Glomerular visceral epithelial cell (primary cell): ENCODE measurements around the gene WASF3.
A peak's percentile ranks its signal among the peaks of the same experiment; 100 is the strongest.

ENCODE experiments used
- DNase-seq: peaks from one replicate; pipeline ENCODE4 v3.0.0-alpha.2; 2016; ENCODE audit errors: extremely low spot score

WASF3 gene

GRCh38 chr13:26681036-26681435 is 123.6 kb downstream of the WASF3 start:
- no peak for DNase-seq

GRCh38 chr13:26682606-26683005 is 125.1 kb downstream of the WASF3 start:
- DNase-seq = no peak

DNA sequence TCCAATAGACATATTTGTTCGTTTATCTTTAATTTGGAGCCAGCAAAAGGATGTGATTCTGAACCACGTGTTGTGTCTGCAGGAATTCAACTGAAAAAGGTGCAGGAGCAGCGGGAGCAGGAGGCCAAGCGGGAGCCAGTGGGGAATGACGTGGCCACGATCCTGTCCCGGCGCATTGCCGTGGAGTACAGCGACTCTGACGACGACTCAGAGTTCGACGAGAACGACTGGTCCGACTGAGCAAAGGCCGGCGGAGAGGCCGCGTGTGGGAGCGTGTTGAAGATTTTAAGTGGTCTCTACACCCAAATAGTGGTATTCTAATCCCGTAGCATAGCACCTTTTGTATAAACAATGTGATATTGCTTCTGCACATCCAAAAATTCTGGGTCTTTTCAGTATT is 128.1 kb downstream of the WASF3 start:
- DNase-seq = no peak

DNA sequence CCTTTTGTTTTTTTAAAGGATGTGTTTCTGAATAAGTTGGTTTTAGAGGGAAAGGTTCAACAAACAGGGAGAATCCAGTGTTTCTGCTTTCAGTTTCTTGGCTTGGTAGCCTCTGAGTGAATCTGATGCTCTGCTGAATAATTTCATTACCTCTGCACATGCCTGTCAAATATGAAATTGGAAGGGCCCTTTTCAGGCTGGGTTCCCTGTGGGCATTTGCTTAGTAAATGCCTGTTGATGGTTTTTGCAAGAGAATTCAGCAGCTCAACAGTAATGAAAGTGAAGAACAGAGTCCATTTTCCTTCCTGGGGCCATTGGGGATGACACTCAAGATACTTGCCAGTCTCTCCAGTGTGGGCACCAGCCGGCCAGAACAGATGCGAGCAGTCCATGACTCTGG is 128.8 kb downstream of the WASF3 start:
- DNase-seq = no peak

- DNase-seq = no peak
Observed at GRCh38 chr13:26688286-26688685, 130.8 kb downstream of the WASF3 start.

GRCh38 chr13:26688980-26689379 is 131.5 kb downstream of the WASF3 start:
- DNase-seq = no peak

GRCh38 chr13:26693749-26694463 is 136.4 kb downstream of the WASF3 start:
- DNase-seq = no peak

- no peak for DNase-seq
Observed at GRCh38 chr13:26694609-26695359, 137.3 kb downstream of the WASF3 start.

DNA sequence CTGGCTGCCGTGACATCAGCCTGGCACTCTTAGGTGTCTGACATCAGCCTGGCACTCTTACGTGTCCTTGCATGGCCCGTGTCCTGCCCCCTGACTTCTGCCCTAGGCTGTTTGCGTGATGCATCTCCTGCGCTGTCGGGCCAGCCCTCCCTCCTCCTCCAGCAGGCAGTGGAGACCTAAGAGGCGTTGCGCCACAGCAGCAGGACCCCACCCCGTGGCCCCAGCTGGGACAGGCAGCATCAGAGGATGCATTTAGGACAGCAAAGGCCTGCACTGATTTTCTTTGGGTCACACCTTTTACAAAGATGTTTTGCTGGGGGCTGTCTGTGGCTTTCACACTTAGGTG is 137.8 kb downstream of the WASF3 start:
- DNase-seq = no peak

DNA sequence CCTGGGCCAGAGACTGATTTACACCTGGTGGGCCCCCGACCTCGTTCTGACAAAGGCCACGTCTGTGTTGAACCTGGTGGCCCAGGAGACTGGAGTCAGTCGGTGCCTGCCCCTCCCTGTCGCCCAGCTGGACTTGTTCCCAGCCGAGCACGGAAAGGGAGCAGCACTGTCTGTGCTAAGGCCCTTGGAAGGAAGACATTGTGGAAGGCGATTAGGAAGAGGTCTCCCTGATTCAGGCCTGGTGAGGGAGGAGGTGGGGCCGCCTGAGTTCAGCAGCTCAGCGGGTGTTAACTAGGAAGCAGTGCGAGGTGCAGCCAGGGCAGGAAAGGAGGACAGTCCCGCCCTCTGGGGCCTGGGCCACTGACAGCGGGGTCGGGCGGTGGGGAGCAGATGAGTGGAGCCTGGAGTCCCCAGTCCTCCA is 138.4 kb downstream of the WASF3 start:
- DNase-seq = no peak

DNA sequence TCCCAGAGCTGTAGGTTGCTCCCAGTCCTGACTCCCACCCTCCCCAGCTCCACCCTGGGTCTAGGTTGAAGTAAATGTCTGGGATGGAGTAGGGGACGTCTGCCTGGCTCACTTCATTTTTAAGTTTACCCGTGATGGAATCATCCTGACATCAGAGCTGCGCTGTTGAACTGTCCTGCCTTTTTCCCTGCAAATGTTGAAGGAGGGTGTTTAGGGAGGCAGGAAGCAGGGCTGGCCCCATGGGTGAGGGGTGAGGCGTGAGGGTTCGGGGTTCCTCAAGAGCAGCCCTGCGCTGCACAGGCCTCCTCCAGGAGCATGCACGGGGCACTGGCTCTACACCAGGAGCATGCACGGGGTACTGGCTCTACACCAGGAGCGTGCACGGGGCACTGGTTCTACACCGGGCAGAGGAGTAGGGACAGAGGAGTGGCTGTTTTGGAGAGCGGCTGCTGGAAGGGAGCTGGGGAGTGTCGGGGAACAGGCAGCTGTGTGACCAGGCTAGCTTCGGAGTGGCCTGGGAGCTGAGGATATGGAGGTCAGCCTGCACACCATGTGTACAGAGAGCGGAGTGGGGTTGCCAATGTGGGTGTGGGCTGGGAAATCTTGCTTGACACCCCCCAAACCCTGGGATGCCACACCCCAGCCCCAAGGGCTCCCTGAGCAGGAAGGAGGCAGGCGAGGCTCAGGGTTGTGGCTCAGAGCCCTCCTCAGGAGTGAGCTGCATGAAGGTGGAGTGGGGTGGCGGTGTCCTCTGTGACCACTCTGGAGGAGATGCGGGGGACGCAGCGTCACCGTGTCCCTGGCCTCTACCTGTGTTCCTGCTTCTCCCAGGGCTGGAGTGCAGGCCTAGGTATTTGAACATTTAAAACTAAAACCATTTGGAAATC is 139.8 kb downstream of the WASF3 start:
- no peak for DNase-seq

GRCh38 chr13:26698392-26699196 is 141.1 kb downstream of the WASF3 start:
- DNase-seq = peak; percentile 84

GRCh38 chr13:26699197-26699490 is 141.7 kb downstream of the WASF3 start:
- DNase-seq = no peak

DNA sequence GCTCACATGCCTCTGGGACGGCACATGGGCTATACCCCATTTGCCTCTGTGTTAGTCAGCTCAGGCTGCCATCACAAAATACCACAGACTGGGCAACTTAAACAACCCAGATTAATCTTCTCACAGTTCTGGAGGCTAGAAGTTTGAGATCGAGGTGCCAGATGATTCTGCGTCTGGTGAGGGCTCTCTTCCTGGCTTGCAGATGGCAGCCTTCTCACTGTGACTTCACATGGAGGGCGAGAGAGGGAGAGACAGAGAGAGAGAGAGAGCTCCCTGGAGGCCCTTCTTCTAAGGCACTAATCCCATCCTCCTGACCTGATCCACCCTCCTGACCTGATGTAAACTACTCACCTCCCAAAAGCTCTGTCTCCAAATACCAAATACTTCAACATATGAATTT is 148.1 kb downstream of the WASF3 start:
- DNase-seq = no peak

GRCh38 chr13:26706381-26706780 is 148.9 kb downstream of the WASF3 start:
- no peak for DNase-seq

- DNase-seq = peak; percentile 40
Observed at GRCh38 chr13:26707122-26708006, 149.9 kb downstream of the WASF3 start.

GRCh38 chr13:26708007-26708297 is 150.5 kb downstream of the WASF3 start:
- no peak for DNase-seq

DNA sequence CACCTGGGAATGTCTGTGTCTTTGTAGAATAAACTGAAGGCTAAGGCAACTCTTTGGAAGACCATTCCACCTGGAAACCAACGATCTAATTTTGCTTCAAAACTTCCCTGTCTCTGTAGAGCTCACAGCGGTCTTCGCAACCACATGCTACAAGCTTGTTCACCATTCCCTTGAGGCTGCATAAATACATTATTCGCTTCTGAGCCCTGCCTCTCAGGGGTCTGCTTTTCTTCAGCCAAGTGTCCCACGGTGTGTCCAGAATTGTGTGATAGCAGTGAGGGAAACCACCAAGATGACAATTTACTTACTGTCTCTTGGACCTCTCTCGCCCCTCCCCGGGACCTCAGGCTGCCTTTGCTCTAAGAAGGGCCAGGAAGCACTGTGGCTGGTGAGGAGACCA is 152.0 kb downstream of the WASF3 start:
- DNase-seq = no peak

DNA sequence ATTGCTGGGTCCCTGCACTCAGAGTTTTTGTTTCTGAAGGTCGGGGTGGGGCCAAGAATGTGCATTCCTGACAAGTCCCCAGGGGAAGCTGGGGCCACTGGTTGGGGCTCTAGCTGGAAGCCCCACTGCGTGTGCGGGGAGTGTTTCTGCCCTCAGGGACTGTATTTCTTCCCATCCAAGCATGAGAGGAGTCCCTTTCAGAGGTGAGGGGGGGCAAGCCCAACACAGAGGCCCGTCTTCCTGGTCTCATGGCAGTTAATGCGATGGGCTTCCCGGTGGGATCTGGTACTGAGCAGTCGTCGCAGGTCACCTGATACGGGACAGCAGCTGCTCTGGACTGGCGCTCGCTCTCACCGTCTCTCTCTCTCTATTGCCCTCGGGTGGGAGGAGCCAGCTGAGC is 152.7 kb downstream of the WASF3 start:
- no peak for DNase-seq

- no peak for DNase-seq
Observed at GRCh38 chr13:26711211-26711610, 153.7 kb downstream of the WASF3 start.

DNA sequence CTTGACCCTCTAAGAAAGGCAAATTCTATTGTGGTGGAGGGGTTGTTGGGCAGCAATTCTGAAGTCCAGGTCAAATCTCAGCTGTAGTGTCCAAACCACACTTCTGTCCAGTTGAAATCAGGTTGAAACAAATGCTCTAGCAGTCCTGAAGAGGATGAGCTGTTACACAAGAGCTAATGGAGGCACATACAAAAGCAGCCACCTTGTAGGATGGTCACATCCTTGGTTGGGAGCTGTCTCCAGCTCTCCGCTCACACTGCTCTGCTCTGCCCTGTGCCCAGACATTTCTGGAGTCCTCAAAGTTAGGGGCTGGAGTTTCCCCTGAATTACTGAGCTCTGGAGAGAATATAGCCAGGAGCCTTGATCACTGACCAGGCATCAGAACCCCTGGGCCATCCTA is 155.9 kb downstream of the WASF3 start:
- DNase-seq = no peak
